Ishikawa (cell line): Measurements from ENCODE around the gene GSTA4.

Experiments
- CREB1 ChIP-seq: IDR thresholded peaks from 2 replicates; pipeline ENCODE4 v1.6.1; 2012; ENCODE audit warnings: low read depth
- EGR1 ChIP-seq: IDR thresholded peaks from 2 replicates; pipeline ENCODE4 v1.6.1; 2012
- YY1 ChIP-seq: IDR thresholded peaks from 2 replicates; pipeline ENCODE4 v1.6.1; 2012; ENCODE audit warnings: low read depth
- TF ChIP-seq, protein P1 (sequence below): IDR thresholded peaks from 2 replicates; pipeline ENCODE4 v1.6.1; 2012; ENCODE audit warnings: low read depth, mild to moderate bottlenecking
- TF ChIP-seq, protein P2 (sequence below): IDR thresholded peaks from 2 replicates; pipeline ENCODE4 v1.6.1; 2012

DNA sequence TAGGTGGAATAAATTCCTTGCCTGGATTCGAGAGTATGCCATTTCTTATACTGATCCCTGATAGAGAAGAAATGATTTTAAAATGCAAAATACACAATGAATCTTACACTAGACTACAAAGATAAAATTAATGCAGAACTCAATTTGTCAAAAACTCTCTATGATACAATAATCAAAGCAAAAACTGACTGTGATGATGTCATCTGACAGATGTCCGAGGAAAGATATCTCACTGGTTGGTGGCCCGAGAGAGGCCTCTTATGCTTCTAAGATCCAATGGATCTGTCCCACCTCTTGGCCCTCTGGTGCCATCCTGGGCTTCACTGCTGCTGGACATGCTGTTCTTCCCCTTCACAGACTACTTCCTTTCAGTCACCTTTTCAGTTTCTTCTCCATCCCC, 14.4 kb upstream of the GSTA4 start:
- TF ChIP-seq YY1 (no peak), CREB1 (no peak), EGR1 (no peak)
- TF ChIP-seq, protein P1, sequence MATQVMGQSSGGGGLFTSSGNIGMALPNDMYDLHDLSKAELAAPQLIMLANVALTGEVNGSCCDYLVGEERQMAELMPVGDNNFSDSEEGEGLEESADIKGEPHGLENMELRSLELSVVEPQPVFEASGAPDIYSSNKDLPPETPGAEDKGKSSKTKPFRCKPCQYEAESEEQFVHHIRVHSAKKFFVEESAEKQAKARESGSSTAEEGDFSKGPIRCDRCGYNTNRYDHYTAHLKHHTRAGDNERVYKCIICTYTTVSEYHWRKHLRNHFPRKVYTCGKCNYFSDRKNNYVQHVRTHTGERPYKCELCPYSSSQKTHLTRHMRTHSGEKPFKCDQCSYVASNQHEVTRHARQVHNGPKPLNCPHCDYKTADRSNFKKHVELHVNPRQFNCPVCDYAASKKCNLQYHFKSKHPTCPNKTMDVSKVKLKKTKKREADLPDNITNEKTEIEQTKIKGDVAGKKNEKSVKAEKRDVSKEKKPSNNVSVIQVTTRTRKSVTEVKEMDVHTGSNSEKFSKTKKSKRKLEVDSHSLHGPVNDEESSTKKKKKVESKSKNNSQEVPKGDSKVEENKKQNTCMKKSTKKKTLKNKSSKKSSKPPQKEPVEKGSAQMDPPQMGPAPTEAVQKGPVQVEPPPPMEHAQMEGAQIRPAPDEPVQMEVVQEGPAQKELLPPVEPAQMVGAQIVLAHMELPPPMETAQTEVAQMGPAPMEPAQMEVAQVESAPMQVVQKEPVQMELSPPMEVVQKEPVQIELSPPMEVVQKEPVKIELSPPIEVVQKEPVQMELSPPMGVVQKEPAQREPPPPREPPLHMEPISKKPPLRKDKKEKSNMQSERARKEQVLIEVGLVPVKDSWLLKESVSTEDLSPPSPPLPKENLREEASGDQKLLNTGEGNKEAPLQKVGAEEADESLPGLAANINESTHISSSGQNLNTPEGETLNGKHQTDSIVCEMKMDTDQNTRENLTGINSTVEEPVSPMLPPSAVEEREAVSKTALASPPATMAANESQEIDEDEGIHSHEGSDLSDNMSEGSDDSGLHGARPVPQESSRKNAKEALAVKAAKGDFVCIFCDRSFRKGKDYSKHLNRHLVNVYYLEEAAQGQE, result no peak
- TF ChIP-seq, protein P2, sequence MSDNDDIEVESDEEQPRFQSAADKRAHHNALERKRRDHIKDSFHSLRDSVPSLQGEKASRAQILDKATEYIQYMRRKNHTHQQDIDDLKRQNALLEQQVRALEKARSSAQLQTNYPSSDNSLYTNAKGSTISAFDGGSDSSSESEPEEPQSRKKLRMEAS, result no peak
